GM19463 (cell line): ENCODE data around the gene UBE2E2.

ENCODE experiments used
- ATAC-seq: cut with Tn5 transposase; IDR thresholded peaks from one replicate; pipeline ENCODE4 v1.9.1; 2021; ENCODE audit warnings: mild to moderate bottlenecking, moderate library complexity; ENCODE audit not compliant: unreplicated experiment

The UBE2E2 gene

DNA sequence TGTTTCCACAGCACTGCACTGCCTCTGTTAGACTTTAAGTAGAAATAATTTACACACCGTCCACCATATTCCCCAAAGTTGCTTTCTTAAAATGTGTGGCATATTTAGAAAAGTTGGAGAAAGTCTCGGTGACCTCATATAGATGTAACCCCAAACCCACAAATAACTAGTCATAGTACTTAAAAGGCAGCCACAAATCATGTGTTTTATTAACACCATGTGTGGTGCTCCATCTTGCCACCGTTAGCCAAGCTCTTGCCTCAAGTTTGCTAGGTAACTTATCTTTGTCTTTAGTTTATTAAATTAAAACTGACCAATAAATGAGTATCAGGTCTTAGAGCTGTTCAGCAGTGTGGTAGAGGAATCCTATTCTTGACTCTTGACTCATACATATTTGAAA lies 257.9 kb downstream of the UBE2E2 start:
- no peak for ATAC-seq

DNA sequence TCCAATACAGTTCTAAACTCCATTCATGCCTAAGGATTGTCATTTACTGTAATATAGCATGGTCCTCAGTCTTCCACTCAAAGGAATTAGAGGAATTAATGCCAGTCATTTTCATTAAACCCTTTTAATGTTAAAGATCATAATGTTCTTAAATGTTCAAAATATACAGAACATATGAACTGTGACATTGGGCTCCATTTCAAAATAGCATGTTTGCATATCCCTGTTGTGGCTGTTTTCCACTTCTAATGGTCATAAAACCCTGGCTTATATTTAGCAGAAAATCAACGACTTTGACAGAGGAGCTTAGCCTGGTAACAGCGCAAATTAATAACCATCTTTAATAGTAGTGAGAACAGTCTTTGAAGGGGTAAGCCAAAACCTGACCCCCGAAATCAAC lies 260.7 kb downstream of the UBE2E2 start:
- no peak for ATAC-seq

DNA sequence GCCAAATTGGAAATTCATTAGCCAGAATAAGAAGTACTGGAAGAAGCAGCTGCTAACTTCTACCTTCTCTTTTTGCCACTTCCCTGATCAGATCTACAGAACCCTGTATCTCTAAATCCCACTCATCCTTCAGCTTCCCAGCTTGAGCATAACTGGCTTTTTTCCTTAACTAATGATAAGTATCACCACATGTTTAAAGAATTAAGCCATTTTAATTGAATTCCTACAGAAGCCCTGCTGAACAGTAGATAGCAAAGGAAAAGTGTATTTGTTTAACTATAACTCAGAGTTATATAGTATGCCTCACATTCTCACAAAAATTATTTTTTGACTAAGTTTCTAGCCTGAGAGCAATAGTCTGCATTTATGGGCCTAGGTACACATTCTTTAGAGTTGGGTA lies 262.4 kb downstream of the UBE2E2 start:
- no peak for ATAC-seq

DNA sequence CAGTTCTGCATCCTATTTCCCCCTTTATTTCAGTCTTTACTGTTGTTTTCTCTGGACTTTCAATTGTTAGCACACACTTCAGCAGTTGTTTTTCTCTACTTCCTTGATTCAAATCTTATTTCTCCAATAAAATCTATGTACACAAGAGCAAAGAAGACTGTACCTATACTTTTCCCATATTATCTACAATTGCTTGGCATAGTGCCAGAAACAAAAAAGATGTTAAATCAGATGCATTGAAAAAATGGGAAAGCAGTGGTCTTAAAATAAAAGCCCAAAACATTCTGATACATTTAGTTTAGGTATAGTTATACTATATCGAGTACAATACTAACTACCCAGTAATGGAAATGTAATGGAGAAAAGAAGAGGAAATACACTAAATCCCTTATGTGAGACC lies 265.1 kb downstream of the UBE2E2 start:
- no peak for ATAC-seq

DNA sequence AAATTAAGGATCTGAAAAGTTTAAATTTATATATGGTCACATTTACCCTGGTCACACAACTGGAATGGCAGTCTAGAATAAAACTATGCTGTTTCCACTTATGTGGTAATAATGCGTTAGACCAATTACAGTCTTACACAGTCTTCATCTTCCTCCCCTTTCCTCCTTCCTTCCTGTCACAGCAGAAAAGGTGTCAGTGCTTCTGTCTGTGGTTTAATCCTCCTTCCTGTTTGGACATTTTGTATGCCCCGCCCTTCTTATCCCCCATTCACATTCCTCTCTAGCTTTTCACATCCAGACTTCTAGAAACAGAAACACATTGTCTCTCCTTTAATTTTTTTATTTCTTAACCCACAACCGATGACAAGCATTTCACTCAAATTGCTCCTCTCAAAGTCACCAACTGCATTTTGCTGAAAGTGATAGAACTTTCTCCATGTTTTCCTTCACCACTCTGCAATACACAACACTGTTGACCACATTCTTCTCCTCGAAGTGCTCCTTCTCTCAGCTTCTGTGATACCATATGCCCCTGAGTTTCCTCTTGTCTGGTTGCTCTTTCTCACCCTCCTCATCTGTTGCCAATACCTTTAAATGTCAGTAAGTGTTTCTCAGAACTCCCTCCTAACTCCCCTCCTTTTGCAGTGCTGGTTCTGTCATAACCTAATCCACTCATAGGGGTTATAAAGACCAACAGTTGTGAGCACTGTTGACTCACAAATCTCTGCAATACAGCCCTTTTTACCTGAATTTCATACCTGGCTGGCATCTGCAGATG lies 271.6 kb downstream of the UBE2E2 start:
- no peak for ATAC-seq

DNA sequence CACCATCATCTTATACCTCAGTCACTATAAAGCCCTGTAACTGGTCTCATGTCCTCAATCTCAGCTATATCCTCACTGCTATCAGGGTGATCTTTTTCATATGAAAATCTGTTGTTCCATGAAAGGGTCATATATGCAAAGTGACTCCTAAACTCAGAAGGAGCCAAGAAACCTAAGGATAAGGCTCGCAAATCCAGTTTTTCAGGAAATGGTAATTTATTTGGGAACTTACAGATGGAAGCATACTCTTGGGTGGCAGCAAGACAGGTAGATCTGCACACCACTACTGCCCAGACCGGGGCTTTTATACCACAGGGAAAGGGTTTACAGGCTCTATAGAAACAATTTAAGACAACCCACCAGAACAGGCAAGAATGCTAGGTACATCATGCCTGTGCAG lies 272.3 kb downstream of the UBE2E2 start:
- no peak for ATAC-seq

DNA sequence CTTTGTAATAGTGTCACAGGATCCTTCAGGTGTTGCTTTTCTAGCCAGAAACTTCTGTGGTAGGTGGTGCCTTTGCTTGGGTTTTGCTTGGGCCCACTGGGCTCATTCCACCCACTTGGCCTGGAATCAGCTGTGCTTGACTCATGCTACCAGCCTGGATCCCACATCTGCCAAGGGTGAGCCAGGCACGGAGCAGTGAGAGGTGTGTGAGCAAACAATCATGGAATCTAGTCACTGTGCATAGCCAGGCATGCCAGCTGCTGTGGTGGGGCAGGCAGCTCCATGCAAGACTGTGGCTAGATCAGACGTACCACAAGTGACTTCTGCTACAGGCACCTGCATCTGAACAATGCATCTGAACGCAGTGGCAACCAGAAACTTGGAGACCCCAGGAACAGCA lies 275.9 kb downstream of the UBE2E2 start:
- no peak for ATAC-seq

DNA sequence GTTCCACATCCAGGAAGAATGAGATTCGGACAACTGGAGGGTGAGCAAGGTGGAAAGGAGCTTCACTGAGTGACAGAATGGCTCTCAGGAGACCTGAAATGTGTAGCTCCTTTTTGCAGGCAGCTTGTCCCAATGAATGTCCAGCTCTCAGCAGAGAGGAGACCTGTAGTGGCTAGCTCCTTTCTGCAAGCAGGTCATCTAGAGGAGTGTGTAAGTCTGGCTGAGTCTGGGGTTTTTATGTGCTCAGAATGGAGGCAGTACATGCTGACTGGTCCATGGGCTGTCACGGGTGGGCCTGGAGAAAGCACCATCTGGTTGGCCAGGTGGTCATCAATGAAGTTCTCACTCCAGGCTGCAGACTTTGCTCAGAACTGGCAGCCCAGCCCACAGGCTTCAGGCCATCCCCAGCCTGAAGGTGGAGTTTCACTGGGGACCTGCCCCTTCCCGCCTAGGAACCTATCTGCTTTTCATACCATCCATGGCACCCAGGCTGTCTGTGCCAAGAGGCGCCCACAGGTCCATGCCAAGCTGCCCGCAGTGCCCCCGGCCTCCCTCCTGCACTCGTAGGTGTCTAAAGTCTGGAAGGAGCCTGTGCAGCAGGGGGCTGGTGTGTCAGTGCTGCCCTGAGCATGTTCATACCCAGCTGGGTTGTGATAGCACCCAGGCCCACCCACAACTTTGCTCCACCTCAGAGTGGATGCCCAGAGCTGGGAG lies 276.6 kb downstream of the UBE2E2 start:
- ATAC-seq, result no peak

DNA sequence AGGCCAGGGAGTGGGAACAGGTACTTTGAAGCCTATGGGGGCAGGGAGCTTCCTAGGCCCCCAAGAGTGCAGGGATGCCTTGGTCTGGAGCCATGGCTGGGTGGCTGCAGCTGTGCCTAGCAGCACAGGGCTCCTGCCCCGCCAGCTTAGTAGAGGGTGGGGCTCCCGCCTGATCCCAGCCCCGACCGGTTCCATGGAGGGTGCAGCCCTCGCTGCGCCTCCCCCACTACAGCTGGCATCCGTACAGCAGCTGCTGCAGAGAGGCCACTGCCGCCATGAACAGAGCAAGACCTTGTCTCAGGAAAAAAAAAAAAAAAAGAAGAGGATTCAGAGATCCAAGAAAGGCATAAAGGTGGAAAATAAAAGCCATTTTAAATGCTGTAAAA lies 277.2 kb downstream of the UBE2E2 start:
- ATAC-seq, result no peak

DNA sequence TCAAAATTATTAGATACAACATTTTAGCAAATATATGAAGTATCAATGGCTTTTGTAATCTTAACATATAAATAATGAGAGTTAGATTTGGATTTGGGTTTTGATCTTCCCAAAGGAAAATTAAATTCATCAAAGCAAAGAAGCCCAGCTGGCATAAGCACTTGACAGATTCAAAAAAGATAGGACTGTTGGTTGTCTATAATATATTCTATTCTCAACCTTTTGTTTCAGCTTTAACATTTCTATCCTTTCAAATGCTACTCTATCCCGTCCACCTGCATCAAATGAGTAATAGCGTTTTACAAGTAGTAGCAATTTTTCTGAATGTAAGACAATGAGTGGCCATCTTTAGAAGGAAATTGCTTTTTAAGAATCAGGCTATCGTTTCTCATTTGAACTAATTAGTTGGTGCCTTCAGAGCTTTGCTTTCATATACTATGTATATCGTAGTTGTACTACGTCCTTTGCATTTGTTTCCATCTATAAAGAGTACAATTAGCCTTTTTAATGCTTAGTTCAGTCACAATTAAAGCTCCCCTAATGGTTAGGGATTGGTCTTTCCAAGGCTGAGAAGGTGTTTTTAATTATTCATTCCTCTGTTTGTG lies 278.0 kb downstream of the UBE2E2 start:
- no peak for ATAC-seq

DNA sequence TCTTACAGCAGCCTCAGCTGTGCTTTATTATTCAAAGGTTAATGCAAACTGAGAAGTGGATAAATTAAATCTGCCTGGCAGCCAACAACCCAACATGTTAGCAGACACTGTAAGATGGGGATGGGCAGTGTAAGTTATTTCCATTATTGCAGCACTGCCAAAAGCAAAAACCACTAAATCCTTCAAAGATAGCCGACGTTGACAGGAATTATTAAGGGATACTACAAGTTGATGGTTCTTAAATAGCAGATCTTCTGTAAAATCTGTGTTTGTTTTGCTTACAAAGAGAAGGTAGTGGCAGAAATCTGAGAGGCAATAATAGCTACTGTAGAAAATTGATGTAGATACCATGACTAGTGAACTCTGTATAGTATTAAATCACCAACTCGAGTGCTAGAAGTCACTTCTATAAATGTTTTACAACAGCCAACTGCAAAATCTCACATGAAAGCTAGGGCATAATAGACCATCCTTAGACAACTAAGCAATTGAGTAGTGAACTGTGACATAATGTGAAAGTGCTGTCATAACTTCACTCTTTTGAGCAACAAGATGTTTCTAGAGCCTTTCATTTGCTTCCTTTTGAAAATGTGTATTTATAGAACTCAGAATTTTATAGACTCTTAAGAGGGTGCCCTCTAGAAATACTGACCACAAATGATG lies 278.6 kb downstream of the UBE2E2 start:
- no peak for ATAC-seq

DNA sequence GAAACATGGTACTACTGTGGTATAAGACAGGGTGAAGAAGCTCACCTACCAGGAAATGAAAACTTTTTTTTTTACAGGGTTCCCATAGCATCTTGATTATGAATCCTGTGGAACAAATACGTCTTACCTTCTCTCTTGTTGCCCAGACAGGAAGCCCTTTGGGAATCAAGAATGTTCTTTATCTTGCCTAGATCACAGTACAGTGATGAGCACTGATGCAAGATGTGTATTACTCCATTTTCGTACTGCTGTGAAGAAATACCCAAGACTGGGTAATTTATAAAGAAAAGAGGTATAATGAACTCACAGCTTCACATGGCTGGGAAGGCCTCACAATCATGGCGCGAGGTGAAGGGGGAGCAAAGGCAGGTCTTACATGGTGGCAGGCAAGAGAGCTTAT lies 281.3 kb downstream of the UBE2E2 start:
- no peak for ATAC-seq

DNA sequence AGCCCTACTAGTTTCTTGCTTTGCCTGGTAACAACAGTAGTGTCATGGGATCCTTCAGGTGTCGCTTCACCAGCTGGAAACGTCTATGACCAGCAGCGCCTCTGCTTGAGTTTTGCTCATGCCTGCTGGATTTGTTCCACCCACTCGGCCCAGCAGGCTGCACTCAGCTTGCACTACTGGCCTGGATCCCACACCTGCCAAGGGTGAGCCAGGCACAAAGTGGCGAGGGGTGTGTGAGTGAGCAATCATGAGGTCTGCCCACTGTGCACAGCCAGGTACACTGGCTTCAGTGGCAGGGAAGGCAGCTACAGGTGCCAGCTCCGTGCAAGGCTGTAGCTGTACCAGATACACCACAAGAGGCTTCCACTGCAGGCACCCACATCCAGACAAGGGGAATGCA lies 282.8 kb downstream of the UBE2E2 start:
- ATAC-seq, result no peak

DNA sequence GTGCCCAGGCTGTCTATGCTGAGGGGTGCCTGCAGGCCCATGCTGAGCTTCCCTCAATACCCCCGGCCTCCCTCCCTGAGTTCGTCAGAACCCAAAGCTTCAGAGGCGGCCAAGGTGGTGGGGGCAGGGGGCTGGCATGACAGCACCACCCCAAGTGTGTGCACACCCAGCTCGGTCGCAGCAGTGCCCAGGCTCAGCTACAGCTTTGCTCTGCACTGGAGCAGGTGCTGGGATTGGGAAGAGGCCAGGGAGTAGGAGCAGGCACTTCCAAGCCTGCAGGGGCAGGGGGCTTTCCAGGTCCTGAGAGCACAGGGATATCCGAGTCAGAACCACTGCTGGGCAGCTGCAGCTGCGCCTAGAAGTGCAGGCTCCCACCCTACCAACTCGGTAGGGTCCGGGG lies 283.9 kb downstream of the UBE2E2 start:
- ATAC-seq, result no peak

DNA sequence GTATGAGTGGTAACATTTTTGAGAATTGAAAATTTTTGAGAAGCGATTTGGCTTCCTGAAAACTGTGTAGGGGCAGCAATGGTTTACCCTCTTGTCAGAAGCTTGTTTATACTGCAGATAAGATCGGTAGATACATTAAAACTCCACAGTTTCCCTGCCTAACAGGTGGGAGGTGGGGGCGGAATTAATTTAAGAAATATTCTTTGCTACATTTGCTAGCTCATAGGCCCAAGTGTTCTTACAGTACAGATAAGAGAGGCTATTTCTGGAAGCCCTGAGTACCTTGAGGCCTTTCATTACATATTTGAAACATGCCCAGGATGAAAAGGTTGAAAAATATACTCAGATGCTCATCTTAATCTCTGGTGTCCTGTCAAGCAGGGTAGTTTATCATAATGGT lies 285.5 kb downstream of the UBE2E2 start:
- ATAC-seq, result no peak

DNA sequence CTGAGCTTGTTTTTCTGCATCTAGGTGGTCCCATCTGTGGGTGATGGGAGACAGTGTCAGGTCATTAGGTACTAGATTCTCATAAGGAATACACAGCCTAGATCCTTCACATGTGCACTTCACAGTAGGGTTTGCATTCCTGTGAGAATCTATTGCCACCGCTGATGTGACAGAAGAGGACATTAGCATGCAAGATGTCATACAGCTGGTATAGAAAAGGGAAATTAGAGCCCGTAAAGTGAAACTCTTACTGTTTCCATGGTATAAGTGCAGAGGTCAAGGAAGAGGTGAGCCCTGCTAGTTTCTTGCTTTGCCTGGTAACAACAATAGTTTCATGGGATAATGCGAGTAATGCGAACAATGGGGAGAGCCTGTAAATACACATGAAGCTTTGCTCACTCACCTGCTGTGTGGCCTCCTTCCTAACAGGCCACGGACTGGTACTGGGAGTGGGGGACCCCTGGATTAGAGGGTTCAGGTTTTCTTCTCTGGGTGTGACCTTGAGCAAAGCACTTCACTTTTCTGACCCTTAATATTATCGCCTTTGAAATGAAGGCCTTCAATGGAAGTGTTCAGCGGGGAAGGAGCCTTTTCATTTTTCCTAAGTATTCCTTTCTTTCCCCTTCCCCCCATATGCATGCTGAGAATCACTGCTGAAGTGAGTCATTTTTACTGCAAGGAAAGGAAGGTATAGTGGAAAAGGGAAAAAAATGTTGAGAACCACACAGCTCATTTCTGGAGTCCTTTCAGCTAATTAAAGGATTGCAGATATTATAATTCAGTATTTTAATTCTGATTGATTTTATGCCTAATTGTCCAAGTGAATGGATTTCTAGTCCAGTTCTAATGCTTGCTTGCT lies 286.4 kb downstream of the UBE2E2 start:
- no peak for ATAC-seq

DNA sequence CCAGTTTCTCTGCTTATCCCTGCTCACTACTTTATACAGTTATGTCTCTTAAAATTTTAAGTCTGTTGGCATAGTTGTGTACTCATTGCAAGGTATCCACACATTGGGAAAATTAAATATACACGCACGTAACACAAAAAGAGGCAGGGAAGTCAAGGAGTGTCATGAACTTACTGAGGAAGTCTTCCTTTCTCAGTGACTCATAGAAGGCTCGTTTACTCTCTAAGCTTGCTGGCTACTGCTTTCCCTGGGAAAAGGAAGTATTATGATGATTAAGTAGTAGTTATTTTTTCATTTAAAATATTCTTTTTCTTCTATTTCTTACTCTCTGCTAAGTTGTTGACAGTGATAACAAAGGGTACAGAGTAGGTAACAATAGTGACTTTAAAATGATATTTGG lies 287.3 kb downstream of the UBE2E2 start:
- ATAC-seq, result no peak

DNA sequence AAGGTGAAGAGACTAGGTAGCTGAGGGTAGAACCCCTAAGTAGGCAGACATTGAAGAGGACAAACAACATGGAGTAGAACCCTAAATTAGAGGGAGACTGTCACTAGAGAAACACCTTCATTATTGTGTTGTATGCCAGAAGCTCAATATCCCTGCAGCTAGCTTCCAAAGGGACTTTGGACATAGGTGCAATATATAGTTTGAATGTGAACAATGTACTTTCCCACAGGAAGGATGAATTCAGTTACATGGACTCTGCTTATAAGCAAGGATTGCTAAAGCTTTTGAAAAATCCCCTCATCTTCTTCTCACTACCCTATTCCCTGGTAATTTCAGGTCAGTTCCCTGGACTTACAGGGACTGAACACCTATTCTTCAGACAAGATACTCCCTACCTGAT lies 288.9 kb downstream of the UBE2E2 start:
- no peak for ATAC-seq

DNA sequence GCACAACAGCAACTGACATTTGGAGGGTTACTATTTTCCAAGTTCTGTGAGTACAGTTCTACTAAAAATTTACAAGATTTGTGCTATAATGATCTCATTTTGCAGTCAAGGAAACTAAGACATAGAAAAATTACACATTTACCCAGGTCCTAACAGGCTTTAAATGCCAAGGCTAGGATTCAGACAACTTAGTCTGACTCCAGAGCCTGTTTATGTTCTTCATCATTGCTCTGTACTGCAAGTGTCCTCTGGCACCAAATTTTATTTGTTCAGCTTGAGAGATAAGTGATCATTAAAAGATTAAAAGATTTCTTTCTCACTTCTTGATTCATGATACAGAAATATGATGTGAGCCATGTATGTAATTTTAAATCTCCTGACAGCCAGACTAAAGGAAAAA lies 290.8 kb downstream of the UBE2E2 start:
- ATAC-seq, result no peak

DNA sequence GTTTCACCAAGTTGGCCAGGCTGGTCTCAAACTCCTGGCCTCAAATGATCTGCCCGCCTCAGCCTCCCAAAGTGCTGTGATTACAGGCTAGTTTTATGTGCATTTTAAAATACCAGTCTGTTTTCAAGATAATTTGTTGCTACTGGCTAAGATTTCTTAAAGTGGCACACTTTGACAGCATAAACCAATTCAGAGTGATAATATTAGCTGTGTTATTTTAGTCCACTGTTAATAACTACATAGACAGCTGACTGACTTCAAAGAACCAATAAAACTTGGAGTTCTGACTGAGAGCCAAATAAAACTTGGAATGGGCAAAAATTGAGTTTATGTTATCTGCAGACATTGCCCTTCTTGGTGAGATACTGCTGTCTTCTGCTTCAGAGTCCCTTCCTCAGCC lies 291.8 kb downstream of the UBE2E2 start:
- no peak for ATAC-seq

DNA sequence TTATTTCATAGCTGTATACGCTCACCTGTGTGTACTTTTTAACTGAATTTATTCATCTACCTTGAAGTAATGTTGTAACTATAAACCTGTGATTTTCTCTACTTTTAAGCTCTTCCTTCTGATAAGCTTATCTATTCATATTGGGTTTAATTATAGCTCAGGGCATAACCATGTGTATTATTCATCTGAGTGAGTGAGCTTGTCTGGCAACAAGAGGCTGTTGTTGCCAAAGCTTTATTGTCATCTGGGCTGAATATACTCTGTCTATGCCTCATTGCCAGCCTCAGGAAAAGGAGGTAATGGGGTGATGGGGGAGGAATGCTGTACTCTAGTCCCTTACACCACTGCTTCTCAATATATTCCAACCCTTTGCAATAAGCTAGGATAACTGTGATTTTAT lies 292.4 kb downstream of the UBE2E2 start:
- no peak for ATAC-seq
